ENCODE data around the gene PRKG1.

GRCh38 chr10:52279546-52279945 lies 1205.3 kb downstream of the PRKG1 start:
- TF ChIP-seq CTCF (IDR thresholded peaks at IDR 0.05) (no peak), EZH2phosphoT487 (IDR thresholded peaks at IDR 0.05) (no peak), EZH2 (IDR thresholded peaks at IDR 0.05) (no peak)
